Measurements from ENCODE around the gene DVL3. TPM values are rescaled to one million over a fixed set of nuclear protein-coding genes. Genes with fewer than 3 reads are reported as not detected.

The DVL3 gene
- polyA plus RNA-seq, 1 donor (not counting 4 experiments of a cell fraction or from before 2014, with no cell fraction given), result 18.5 TPM

- Histone ChIP-seq H3K9me3 (ENCODE audit: control insufficient read depth, low read depth, low read length) (no peaks in the 10 kb centered on the region), H4K20me1 (ENCODE audit: control insufficient read depth, extremely low read depth, insufficient read depth, low read length) (peaks cover 9% of the 10 kb centered on the region), H3K4me3 (ENCODE audit: control insufficient read depth in 2 of 3, extremely low read depth in 1 of 3, insufficient read depth in 2 of 3, low read depth in 1 of 3, low read length in 3 of 3) (no peak overlapping the region), H3K9me1 (ENCODE audit: control insufficient read depth, extremely low read depth, insufficient read depth, low read length) (no peaks in the 10 kb centered on the region), H3K27ac (ENCODE audit: control insufficient read depth, insufficient read depth, low read length) (no peak overlapping the region), H3K4me2 (ENCODE audit: control insufficient read depth, extremely low read depth, insufficient read depth, low read depth, low read length) (no peak overlapping the region), H3K79me2 (ENCODE audit: control insufficient read depth, insufficient read depth, low read length) (no peaks in the 10 kb centered on the region), H3K9ac (ENCODE audit: control insufficient read depth, extremely low read depth, insufficient read depth, low read length) (no peak overlapping the region), H2AFZ (ENCODE audit: control insufficient read depth, low read length) (no peak overlapping the region), H3K27me3 (ENCODE audit: control insufficient read depth, extremely low read depth, insufficient read depth, low read length) (no peaks in the 10 kb centered on the region), H3K36me3 (ENCODE audit: control insufficient read depth in 2 of 2, extremely low read depth in 1 of 2, insufficient read depth in 2 of 2, low read length in 2 of 2) (peaks cover 31 to 43% of the 10 kb centered on the region in 2 experiments), H3K4me1 (ENCODE audit: control insufficient read depth, extremely low read depth, insufficient read depth, low read length) (peaks cover 4% of the 10 kb centered on the region)
- TF ChIP-seq EZH2 (IDR thresholded peaks at IDR 0.05; ENCODE audit: low read length), result no peak
- no peak for TF ChIP-seq CTCF (optimal IDR thresholded peaks at IDR 0.05 in 1 of 3, IDR thresholded peaks at IDR 0.05 in 1 of 3, conservative IDR thresholded peaks at IDR 0.05 in 1 of 3; ENCODE audit: extremely low read depth in 1 of 3, insufficient read depth in 2 of 3, low read length in 3 of 3)
- DNase-seq (ENCODE audit: low read depth, low spot score) (no peak), FAIRE-seq (no peak)
- dilution Hi-C loops (cut with MboI; ENCODE audit: extremely low pct_ligation_motif_present, low sequenced_read_pairs), result no loop called here
Measured at GRCh38 chr3:184145751-184146270, 9.4 kb upstream of the DVL3 start.

GRCh38 chr3:184148076-184148475, 7.1 kb upstream of the DVL3 start:
- H3K79me2 ChIP-seq (ENCODE audit: control insufficient read depth, insufficient read depth, low read length), result no peaks in the 10 kb centered on the region
- peaks cover 17 to 27% of the 10 kb centered on the region in 2 experiments for H3K36me3 ChIP-seq (ENCODE audit: control insufficient read depth in 2 of 2, extremely low read depth in 1 of 2, insufficient read depth in 2 of 2, low read length in 2 of 2)
- H3K4me3 ChIP-seq (ENCODE audit: control insufficient read depth in 2 of 3, extremely low read depth in 1 of 3, insufficient read depth in 2 of 3, low read depth in 1 of 3, low read length in 3 of 3), result no peak overlapping the region
- TF ChIP-seq CTCF (optimal IDR thresholded peaks at IDR 0.05 in 1 of 3, IDR thresholded peaks at IDR 0.05 in 1 of 3, conservative IDR thresholded peaks at IDR 0.05 in 1 of 3; ENCODE audit: extremely low read depth in 1 of 3, insufficient read depth in 2 of 3, low read length in 3 of 3) (no peak), EZH2 (IDR thresholded peaks at IDR 0.05; ENCODE audit: low read length) (no peak)
- no peak overlapping the region for H3K4me2 ChIP-seq (ENCODE audit: control insufficient read depth, extremely low read depth, insufficient read depth, low read depth, low read length)
- H3K9me3 ChIP-seq (ENCODE audit: control insufficient read depth, low read depth, low read length), result no peaks in the 10 kb centered on the region
- H3K9ac ChIP-seq (ENCODE audit: control insufficient read depth, extremely low read depth, insufficient read depth, low read length), result no peak overlapping the region
- peaks cover 9% of the 10 kb centered on the region for H4K20me1 ChIP-seq (ENCODE audit: control insufficient read depth, extremely low read depth, insufficient read depth, low read length)
- FAIRE-seq, result no peak
- peaks cover 4% of the 10 kb centered on the region for H3K4me1 ChIP-seq (ENCODE audit: control insufficient read depth, extremely low read depth, insufficient read depth, low read length)
- no peaks in the 10 kb centered on the region for H3K9me1 ChIP-seq (ENCODE audit: control insufficient read depth, extremely low read depth, insufficient read depth, low read length)
- no peak overlapping the region for H3K27ac ChIP-seq (ENCODE audit: control insufficient read depth, insufficient read depth, low read length)
- dilution Hi-C loops (cut with MboI; ENCODE audit: extremely low pct_ligation_motif_present, low sequenced_read_pairs), result no loop called here
- H3K27me3 ChIP-seq (ENCODE audit: control insufficient read depth, extremely low read depth, insufficient read depth, low read length), result no peaks in the 10 kb centered on the region
- H2AFZ ChIP-seq (ENCODE audit: control insufficient read depth, low read length), result no peak overlapping the region
- DNase-seq (ENCODE audit: low read depth, low spot score), result no peak
